ENCODE measurements around the gene CPSF4L.

Gene CPSF4L

GRCh38 chr17:73288534-73289302, 27.0 kb upstream of the CPSF4L start:
- DNase-seq, result no peak

- DNase-seq, result no peak
Observed at GRCh38 chr17:73286863-73287296, 25.2 kb upstream of the CPSF4L start.

- DNase-seq, result no peak
Observed at GRCh38 chr17:73285916-73286862, 24.5 kb upstream of the CPSF4L start.

GRCh38 chr17:73285603-73285908, 23.9 kb upstream of the CPSF4L start:
- DNase-seq, result no peak

GRCh38 chr17:73284906-73285602, 23.4 kb upstream of the CPSF4L start:
- DNase-seq, result no peak

GRCh38 chr17:73284354-73284753, 22.7 kb upstream of the CPSF4L start:
- no peak for DNase-seq

GRCh38 chr17:73283841-73284282, 22.2 kb upstream of the CPSF4L start:
- no peak for DNase-seq

- no peak for DNase-seq
Observed at GRCh38 chr17:73283250-73283649, 21.6 kb upstream of the CPSF4L start.

- no peak for DNase-seq
Observed at GRCh38 chr17:73282629-73283028, 20.9 kb upstream of the CPSF4L start.

- DNase-seq, result no peak
Observed at GRCh38 chr17:73281928-73282327, 20.2 kb upstream of the CPSF4L start.

- DNase-seq, result no peak
Observed at GRCh38 chr17:73280191-73280590, 18.5 kb upstream of the CPSF4L start.

- no peak for DNase-seq
Observed at GRCh38 chr17:73279704-73280103, 18.0 kb upstream of the CPSF4L start.

GRCh38 chr17:73278465-73279453, 17.1 kb upstream of the CPSF4L start:
- DNase-seq, result peak; percentile 59 to 81

- DNase-seq, result no peak
Observed at GRCh38 chr17:73278049-73278464, 16.4 kb upstream of the CPSF4L start.

- DNase-seq, result no peak
Observed at GRCh38 chr17:73274490-73274889, 12.8 kb upstream of the CPSF4L start.

GRCh38 chr17:73272906-73273218, 11.2 kb upstream of the CPSF4L start:
- no peak for DNase-seq

- no peak for DNase-seq
Observed at GRCh38 chr17:73271072-73271471, 9.4 kb upstream of the CPSF4L start.

- no peak for DNase-seq
Observed at GRCh38 chr17:73269791-73270190, 8.1 kb upstream of the CPSF4L start.

- no peak for DNase-seq
Observed at GRCh38 chr17:73269329-73269615, 7.6 kb upstream of the CPSF4L start.

- DNase-seq, result no peak
Observed at GRCh38 chr17:73268582-73269328, 7.1 kb upstream of the CPSF4L start.

- DNase-seq, result no peak
Observed at GRCh38 chr17:73267648-73268537, 6.2 kb upstream of the CPSF4L start.
